ENCODE measurements around the gene ZBED1.
"Not testable (repeated sequence)": the region's sequence is repeated elsewhere in the genome, so short reads cannot be mapped to it uniquely, and the experiment has no call there.

The ZBED1 gene

DNA sequence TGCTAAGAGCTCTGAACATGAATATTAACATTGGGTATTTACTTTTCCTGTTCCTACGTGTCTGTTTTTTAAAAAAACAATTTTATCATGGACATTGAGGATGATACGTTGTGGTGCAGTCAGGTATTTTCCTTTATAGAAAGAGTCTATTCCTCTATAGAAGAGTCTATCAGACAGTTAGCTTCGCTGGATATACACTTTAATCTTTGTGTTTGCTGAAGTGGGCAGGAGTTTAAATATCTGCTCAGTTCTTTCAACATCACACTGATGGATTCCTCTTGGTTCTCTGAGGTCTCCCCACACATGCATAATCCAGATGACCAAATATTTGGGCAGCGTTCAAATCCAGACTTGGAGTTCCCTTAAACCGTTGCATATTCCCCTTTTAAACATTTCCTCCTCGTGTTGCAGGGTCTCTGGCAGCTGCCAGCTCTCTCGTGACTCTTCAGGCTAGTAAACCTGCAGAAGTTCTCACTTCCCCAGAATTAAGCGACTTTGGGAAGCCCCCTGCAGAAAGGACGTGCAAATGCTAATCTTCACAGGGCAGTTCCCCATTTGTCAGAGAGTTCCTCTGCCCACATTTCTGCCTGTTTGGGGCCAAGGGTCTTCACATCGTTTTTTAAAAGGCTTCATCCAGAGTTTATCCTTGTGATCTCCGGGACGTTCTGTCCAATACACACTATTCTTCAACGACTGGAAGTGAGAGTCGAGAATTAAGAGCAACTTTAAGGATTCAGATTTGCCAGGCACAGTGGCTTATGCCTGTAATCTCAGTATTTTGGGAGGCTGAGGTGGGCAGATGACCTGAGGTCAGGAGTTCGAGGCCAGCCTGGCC, 20.5 kb upstream of the ZBED1 start:
- no peak for DNase-seq (ENCODE audit: insufficient read length, low spot score)
- no peak for TF ChIP-seq POLR2AphosphoS5 (IDR thresholded peaks at IDR 0.05; ENCODE audit: low read depth, low read length)
- TF ChIP-seq TAF1 (IDR thresholded peaks at IDR 0.05; ENCODE audit: low read depth, low read length) = no peak
- TF ChIP-seq SPI1 (IDR thresholded peaks at IDR 0.05; ENCODE audit: low read depth, low read length) = peak; percentile 100
- TF ChIP-seq POU2F2 (IDR thresholded peaks at IDR 0.05; ENCODE audit: low read depth, low read length) = peak; percentile 56; the same call in 1 of the 2 replicates
- TF ChIP-seq POLR2A (IDR thresholded peaks at IDR 0.05; ENCODE audit: low read depth, low read length) = no peak
- no peak for TF ChIP-seq PAX5 (IDR thresholded peaks at IDR 0.05; ENCODE audit: insufficient read depth, low read length, severe bottlenecking)
- FAIRE-seq = no peak

DNA sequence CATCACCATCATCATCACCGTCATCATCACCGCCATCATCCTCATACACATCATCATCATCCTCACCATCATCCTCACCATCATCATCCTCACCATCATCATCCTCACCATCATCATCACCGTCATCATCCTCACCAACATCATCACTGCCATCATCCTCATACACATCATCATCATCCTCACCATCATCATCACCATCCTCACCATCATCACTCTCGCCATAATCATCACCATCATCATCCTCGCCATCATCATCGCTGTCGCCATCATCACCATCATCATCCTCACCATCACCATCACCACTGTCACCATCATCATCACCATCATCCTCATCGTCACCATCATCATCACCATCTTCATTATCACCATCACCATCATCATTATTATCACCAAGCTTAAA, 19.8 kb upstream of the ZBED1 start:
- DNase-seq (ENCODE audit: insufficient read length, low spot score) (no peak), FAIRE-seq (peak; percentile 92)
- TF ChIP-seq POLR2A (IDR thresholded peaks at IDR 0.05; ENCODE audit: low read depth, low read length) (no peak), PAX5 (IDR thresholded peaks at IDR 0.05; ENCODE audit: insufficient read depth, low read length, severe bottlenecking) (no peak), POU2F2 (IDR thresholded peaks at IDR 0.05; ENCODE audit: low read depth, low read length) (no peak), POLR2AphosphoS5 (IDR thresholded peaks at IDR 0.05; ENCODE audit: low read depth, low read length) (no peak), TAF1 (IDR thresholded peaks at IDR 0.05; ENCODE audit: low read depth, low read length) (no peak), SPI1 (IDR thresholded peaks at IDR 0.05; ENCODE audit: low read depth, low read length) (no peak)

DNA sequence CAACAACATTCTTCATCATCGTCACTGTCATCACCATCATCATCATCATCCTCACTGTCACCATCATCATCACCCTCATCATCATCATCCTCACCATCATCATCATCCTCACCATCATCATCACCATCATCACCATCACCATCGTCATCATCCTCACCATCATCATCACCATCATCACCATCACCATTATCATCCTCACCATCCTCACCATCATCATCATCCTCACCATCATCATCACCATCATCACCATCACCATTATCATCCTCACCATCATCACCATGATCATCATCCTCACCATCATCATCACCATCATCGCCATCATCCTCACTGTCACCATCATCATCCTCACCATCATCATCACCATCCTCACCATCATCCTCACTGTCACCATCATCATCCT, 18.9 kb upstream of the ZBED1 start:
- DNase-seq (ENCODE audit: insufficient read length, low spot score) = not testable (repeated sequence)
- peak; percentile 93 for FAIRE-seq

DNA sequence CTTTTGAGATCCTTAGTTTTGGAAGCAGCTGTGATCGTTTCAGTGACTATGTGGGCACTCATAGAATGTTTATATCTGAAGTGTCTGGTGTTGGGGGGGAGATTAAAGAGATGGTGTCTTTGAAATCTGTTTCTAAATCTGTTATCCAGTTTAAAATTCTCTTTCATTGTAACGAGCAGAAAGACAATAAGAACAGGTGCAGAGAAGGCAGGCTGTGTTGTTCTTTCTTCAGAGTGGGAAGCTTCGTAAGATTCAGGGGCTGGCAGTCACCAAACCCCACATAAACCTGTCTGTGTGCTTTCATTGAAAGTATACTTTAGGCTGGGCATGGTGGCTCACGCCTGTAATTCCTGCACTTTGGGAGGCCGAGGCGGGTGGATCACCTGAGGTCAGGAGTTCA, 16.3 kb upstream of the ZBED1 start:
- FAIRE-seq (no peak), DNase-seq (ENCODE audit: insufficient read length, low spot score) (no peak)
- TF ChIP-seq TAF1 (IDR thresholded peaks at IDR 0.05; ENCODE audit: low read depth, low read length) = no peak
- TF ChIP-seq POLR2AphosphoS5 (IDR thresholded peaks at IDR 0.05; ENCODE audit: low read depth, low read length) = no peak
- TF ChIP-seq POLR2A (IDR thresholded peaks at IDR 0.05; ENCODE audit: low read depth, low read length) = no peak
- TF ChIP-seq POU2F2 (IDR thresholded peaks at IDR 0.05; ENCODE audit: low read depth, low read length) = no peak
- TF ChIP-seq PAX5 (IDR thresholded peaks at IDR 0.05; ENCODE audit: insufficient read depth, low read length, severe bottlenecking) = no peak
- TF ChIP-seq SPI1 (IDR thresholded peaks at IDR 0.05; ENCODE audit: low read depth, low read length) = no peak

DNA sequence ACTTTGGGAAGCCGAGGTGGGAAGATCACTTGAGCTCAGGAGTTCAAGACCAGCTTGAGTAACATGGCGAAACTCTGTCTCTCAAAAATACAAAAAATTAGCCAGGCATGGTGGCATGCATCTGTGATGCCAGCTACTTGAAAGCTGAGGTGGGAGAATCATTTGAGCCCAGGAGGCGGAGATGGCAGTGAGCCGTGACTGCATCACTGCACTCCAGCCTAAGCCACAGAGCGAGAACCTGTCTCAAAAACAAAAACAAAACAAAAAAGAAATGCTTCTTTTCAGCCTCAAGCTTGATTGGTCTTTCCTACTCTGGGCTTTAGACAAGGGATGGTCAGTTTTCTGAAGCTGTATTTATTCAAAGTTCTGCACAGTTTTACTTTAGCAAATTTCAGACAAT, 15.8 kb upstream of the ZBED1 start:
- FAIRE-seq (peak; percentile 93), DNase-seq (ENCODE audit: insufficient read length, low spot score) (no peak)
- TF ChIP-seq POLR2A (IDR thresholded peaks at IDR 0.05; ENCODE audit: low read depth, low read length) = no peak
- peak; percentile 71 for TF ChIP-seq PAX5 (IDR thresholded peaks at IDR 0.05; ENCODE audit: insufficient read depth, low read length, severe bottlenecking)

DNA sequence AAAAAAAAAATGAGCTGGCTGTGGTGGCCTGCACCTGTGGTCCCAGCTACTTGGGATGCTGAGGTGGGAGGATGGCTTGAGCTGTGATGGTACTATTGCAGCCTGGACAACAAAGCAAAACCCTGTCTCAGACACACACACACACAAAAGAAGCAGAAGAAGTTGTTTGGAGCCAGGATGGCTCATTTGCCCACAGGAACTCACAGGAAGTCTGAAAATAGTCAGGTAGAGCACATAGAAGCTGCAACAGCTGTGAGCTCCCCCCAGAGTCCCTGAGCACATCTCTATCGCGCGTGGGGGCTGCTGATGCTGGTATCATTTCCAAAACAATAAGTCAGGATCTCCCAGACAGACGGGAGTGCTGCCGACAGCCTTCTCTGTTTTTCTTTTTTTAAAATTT, 13.4 kb upstream of the ZBED1 start:
- DNase-seq (ENCODE audit: insufficient read length, low spot score) = no peak
- TF ChIP-seq POU2F2 (IDR thresholded peaks at IDR 0.05; ENCODE audit: low read depth, low read length) = no peak
- TF ChIP-seq TAF1 (IDR thresholded peaks at IDR 0.05; ENCODE audit: low read depth, low read length) = no peak
- TF ChIP-seq PAX5 (IDR thresholded peaks at IDR 0.05; ENCODE audit: insufficient read depth, low read length, severe bottlenecking) = no peak
- no peak for TF ChIP-seq POLR2A (IDR thresholded peaks at IDR 0.05; ENCODE audit: low read depth, low read length)
- no peak for TF ChIP-seq SPI1 (IDR thresholded peaks at IDR 0.05; ENCODE audit: low read depth, low read length)
- TF ChIP-seq POLR2AphosphoS5 (IDR thresholded peaks at IDR 0.05; ENCODE audit: low read depth, low read length) = no peak
- FAIRE-seq = peak; percentile 55

DNA sequence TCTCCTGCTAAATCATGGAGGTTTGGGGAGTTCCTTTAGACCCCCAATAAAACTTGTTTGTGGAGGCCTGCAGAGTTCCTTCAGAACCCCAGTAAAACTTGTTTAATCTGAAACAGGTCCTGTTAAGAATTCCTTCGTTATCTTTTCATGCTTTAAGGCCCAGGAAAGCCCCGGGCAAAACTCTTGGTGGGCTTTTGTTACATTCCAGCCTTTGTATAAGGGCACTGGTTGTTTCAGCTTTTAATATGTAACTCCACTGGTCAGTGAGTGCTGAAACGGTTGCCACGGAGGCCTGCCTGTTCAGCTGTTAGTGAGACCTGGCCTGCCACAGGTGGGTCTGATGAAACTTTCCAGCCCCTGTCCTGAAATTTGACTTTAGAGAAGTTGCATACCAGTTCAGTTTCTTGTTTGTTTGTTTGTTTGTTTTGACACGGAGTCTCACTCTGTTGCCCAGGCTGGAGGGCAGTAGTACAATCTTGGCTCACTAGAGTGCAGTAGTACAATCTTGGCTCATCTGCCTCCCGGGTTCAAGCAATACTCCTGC, 12.4 kb upstream of the ZBED1 start:
- FAIRE-seq = peak; percentile 13
- DNase-seq (ENCODE audit: insufficient read length, low spot score) = no peak
- TF ChIP-seq PAX5 (IDR thresholded peaks at IDR 0.05; ENCODE audit: insufficient read depth, low read length, severe bottlenecking) (no peak), TAF1 (IDR thresholded peaks at IDR 0.05; ENCODE audit: low read depth, low read length) (no peak), SPI1 (IDR thresholded peaks at IDR 0.05; ENCODE audit: low read depth, low read length) (no peak), POU2F2 (IDR thresholded peaks at IDR 0.05; ENCODE audit: low read depth, low read length) (no peak), POLR2A (IDR thresholded peaks at IDR 0.05; ENCODE audit: low read depth, low read length) (no peak), POLR2AphosphoS5 (IDR thresholded peaks at IDR 0.05; ENCODE audit: low read depth, low read length) (no peak)

DNA sequence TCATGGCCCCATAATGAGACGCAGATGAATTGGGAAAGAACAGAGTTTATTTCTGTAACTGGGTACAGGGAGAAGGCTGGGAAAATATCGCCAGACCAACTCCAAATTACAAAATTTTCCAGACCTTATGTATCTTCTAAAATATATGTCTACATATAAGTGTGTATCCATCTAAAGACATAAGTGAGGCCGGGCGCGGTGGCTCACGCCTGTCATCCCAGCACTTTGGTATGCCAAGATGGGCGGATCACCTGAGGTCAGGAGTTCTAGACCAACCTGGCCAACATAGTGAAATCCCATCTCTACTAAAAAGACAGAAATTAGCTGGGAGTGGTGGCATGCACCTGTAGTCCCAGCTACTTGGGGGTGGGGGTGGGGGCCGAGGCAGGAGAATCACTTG, 11.7 kb upstream of the ZBED1 start:
- DNase-seq (ENCODE audit: insufficient read length, low spot score) (no peak), FAIRE-seq (no peak)
- TF ChIP-seq SPI1 (IDR thresholded peaks at IDR 0.05; ENCODE audit: low read depth, low read length) (no peak), TAF1 (IDR thresholded peaks at IDR 0.05; ENCODE audit: low read depth, low read length) (no peak), POLR2A (IDR thresholded peaks at IDR 0.05; ENCODE audit: low read depth, low read length) (no peak), PAX5 (IDR thresholded peaks at IDR 0.05; ENCODE audit: insufficient read depth, low read length, severe bottlenecking) (no peak), POU2F2 (IDR thresholded peaks at IDR 0.05; ENCODE audit: low read depth, low read length) (no peak), POLR2AphosphoS5 (IDR thresholded peaks at IDR 0.05; ENCODE audit: low read depth, low read length) (no peak)

DNA sequence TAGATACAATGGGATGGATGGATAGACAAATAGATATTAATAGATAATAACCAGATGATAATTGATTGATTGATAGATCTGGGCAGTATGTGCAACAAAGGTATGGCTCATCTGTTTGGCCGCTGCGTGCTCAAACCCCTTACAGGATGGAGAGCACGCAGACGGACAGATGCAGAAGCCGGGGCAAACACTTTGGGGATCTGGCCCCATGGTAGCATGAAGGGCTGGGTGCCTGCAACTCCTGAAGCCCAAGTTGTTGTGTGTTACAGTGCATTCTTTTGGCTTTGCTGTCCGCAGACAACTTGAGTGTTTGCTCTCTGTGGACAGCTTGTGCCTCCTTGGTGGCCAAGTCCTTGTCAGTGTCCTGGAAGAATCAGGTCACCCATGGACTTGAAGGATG, 10.6 kb upstream of the ZBED1 start:
- FAIRE-seq (no peak), DNase-seq (ENCODE audit: insufficient read length, low spot score) (no peak)
- TF ChIP-seq SPI1 (IDR thresholded peaks at IDR 0.05; ENCODE audit: low read depth, low read length) (no peak), POLR2AphosphoS5 (IDR thresholded peaks at IDR 0.05; ENCODE audit: low read depth, low read length) (no peak), POU2F2 (IDR thresholded peaks at IDR 0.05; ENCODE audit: low read depth, low read length) (no peak), TAF1 (IDR thresholded peaks at IDR 0.05; ENCODE audit: low read depth, low read length) (no peak), POLR2A (IDR thresholded peaks at IDR 0.05; ENCODE audit: low read depth, low read length) (no peak), PAX5 (IDR thresholded peaks at IDR 0.05; ENCODE audit: insufficient read depth, low read length, severe bottlenecking) (no peak)
